NCI-H446 (cell line): Measurements from ENCODE around the gene UBAP2.
"Not testable (repeated sequence)": the region's sequence is repeated elsewhere in the genome, so short reads cannot be mapped to it uniquely, and the experiment has no call there.

Experiments used
- DNase-seq, 2 experiments: peaks; one replicate each; lab custom pipeline; 2025; lab: John Stamatoyannopoulos, UW

The UBAP2 gene

DNA sequence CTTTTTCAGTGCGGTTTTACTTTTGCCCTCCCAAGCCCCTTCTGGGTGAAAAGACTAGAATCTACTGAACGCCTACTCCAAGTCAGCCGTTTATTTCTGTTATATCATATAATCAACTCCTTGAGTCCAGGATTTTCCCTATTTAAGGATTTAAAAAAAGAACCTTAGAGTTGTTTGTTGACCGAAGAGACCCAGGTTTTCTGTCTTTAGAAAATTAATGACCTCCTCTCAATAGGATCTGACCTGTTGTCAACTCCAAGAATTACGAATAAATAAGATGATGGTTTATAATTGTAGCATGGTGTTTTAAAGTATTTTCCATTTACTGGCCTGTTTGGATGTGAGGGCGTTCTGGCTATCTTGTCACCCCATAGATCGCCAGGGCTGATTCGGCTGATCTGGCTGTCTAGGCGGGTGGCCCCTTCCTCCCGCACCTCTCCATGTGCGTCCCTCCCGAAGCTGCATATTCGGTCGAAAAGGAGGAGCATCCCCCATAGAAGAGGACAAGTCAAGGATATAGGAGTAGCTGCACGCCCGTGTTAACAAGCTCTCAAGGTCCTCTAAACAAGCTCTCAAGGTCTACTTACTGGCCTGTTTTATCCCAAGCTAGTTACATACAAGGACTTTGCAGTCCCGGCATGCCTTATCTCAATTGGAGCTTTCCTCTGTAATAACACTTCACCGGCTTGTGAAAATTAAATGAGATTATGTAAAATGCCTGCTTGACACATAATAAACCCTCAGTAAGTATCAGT is 1.1 kb upstream of the UBAP2 start:
- DNase-seq, result peak in 1 of 2 experiments; percentile 16

DNA sequence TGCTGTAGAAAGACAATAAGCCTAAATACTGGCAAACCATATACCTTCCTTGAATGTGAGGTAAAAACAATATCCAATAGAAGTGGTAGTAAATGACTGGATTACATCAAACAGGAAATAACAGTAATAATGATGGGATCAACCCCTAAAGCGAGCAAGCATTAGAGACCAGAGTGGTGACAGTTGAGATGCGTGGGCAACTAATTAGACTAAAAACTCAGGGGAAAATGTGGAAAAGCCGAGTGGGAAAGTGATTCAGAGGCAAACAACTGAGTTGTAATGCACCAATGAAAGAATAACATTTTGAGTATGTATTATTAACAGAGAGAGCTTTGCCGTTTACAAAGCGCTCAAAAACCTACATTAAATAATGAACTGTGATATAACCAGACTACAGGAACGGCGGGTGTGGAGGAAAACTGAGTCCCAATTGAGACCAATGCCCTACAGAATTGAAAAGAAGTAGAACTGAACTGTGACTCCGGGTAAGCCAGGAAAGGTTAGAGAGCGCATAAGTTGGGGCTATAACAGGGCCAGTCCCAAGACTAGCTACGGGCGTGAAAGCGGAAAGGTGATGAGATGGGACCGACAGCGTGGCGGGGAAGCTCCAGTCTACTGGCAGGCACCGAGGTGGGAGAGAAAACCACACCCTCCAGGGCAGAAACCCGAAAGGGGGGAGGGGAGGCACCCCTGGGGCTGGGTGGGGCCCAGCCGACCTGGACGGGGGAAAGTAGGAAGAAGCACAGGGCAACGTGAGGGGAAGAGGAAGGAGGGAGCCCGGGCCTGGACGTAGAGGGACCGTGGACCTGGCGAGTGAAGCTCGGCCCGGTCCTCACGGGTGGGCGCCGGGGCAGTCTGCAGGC is 592 bp downstream of the UBAP2 start:
- DNase-seq, result peak; percentile 50 to 62

DNA sequence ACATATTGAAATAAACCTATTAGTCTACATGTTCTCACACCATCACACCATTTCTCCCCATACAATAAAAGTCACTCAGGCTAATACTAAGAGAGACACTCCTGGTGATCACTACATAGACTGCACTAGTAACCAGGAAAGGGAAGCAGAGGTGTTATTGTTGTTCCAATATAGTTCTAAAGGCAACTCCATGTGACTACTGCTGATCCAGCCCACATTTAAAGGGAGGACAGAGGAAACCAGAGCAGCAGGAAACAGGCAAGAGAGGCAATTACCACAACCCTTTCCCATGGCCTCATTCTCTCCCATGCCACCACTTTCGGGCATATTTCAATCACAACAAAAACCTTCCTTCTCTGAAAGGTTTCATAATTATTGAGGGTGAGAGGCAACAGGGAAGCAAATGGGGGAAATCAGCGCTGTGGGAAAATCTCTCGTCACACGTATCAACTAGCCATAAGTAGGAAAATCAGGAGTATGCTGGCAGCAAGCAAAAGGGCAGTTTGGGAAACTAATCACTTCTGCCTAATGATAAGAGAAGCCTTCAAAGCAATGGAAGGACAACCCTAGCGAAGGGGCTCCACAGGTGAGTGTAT is 1.8 kb downstream of the UBAP2 start:
- no peak for DNase-seq

DNA sequence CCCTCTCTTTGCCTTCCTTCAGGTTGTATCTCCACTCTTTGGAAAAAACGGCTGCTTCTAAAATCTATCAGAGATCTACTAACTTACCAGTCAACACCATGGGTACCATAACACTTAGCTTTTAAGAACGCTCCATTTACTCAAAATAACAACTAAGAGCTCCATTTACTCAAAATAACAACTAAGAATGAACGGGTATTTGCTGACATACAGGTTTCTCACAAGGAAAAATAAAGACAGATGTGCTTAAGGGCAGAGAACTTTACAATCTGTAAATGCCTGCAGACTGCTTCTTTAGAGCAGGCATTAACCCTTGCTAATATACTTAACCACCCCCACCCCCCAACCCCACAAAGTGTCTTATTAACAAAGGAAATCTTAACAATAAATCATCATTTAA is 2.8 kb downstream of the UBAP2 start:
- DNase-seq, result no peak

DNA sequence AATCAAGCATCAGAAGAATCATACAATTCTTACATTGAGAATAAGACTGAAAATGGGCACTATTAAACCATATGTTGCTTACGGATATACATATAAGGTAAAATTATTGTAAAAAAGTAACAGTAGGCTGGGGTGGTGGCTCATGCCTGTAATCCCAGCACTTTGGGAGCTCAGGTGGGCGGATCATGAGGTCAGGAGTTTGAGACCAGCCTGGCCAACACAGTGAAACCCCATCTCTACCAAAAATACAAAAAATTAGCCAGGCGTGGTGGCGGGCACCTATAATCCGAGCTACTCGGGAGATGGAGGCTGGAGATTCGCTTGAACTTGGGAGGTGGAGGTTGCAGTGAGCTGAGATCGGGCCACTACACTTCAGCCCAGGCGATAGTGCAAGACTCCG is 6.6 kb downstream of the UBAP2 start:
- DNase-seq, result not testable (repeated sequence)

DNA sequence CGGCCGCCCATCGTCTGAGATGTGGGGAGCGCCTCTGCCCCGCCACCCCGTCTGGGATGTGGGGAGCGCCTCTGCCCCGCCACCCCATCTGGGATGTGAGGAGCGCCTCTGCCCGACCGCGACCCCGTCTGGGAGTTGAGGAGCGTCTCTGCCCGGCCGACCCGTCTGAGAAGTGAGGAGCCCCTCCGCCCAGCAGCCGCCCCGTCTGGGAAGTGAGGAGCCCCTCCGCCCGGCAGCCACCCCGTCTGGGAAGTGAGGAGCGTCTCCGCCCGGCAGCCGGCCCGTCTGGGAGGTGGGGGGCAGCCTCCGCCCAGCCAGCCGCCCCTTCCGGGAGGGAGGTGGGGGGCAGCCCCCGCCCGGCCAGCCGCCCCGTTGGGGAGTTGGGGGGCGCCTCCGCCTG is 9.8 kb downstream of the UBAP2 start:
- not testable (repeated sequence) for DNase-seq

DNA sequence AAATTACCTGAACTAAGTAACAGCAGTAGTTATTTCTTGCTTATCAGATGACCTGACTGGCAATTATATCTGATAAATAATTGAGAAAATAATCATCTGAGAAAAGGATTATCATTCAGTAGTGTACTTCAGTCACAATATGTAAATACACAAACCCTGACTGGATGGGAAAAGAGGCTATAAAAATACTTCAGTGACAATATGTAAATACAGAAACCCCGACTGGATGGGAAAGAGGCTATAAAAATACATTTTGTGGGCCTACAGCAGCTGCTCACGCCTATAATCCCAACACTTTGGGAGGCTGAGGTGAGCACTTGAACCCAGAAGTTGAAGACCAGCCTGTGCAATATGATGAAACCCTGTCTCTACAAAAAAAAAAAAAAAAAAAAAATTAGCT is 11.1 kb downstream of the UBAP2 start:
- DNase-seq, result no peak

DNA sequence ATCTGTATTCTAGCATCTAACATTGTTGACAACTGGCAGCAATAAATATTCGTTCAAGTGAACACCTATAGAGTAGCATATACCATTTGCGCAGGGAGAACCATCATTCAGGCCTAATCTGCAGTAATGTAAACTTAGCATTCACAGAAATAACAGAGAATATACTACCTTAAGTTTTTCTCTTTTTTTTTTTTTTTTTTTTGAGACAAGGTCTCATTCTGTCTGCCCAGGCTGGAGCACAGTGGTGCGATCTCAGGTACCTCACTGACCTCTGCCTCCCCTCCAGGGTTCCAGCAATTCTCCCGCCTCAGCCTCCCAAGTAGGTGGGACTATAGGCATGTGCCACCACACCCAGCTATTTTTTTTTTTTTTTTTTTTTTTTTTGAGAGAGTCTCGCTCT is 12.1 kb downstream of the UBAP2 start:
- no peak for DNase-seq

DNA sequence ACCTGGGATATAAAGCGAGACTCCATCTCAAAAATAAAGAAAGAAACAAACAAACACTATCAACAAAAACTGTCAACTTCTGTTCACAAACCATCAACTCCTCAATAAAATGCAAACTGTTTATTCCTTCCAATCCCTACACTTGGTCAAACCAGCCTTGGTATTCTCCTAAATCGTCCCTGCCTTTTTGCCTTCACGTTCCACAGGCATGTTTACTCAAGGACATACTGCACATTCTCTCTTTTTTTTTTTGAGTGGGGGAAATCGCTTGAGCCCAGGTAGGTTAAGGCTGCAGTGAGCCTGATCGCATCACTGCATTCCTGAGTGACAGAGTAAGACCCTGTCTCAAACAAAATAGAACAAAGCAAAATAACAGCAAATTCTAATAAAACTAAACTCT is 13.0 kb downstream of the UBAP2 start:
- no peak for DNase-seq

DNA sequence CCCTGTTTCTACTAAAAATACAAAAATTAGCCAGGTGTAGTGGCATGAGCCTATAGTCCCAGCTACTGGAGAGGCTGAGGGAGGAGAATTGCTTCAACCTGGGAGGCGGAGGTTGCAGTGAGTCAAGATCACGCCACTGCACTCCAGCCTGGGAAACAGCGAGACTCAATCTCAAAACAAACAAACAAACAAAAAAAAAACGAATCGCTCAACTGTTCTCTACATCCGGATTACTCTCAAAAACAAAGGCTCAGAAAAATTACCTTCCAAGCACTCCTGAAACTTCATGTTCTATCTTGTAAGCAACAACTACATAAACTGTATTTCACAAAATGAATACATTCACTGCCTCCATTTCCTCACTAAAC is 14.0 kb downstream of the UBAP2 start:
- no peak for DNase-seq

DNA sequence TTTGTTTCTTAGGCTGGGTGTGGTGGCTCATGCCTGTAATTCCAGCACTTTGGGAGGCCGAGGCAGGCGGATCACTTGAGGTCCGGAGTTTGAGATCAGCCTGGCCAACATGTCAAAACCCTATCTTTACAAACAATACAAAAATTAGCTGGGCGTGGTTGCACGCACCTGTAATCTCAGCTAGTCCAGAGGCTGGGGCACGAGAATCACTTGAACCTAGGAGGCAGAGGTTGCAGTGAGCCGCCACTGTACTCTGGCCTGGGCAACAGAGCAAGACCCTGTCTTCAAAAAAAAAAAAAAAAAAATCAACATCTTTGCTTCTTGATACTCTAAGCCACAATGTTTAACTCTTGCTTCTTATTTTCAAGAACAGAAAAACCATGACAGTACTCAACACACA is 16.1 kb downstream of the UBAP2 start:
- DNase-seq, result no peak

DNA sequence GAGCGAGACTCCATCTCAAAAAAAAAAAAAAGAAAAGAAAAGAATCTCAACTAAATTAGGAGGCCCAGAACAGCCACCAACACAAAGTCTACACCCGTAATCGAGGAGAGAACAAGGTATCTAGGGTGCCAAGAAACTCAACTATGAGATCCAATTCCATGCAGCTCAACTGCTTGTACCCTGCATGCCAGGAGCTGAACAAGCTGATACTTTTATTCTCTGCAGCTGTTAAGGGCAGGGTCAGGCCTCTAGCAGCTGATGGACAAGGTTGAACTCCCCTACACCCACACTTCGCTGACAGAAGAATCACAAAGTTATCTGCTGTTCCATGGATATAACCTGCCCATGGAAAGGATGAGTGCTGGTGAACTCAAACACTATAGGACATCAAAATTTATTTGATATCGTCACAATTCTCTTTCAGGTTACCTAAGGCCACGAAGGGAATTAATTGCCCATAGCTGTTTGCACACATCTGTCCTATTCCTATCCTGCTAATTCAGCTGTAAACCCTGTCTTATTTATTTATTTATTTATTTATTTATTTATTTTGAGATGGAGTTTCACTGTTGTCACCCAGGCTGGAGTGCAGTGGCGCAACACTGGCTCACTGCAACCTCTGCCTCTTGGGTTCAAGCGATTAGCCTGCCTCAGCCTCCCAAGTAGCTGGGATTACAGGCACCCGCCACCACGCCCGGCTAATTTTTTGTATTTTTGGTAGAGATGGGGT is 20.7 kb downstream of the UBAP2 start:
- DNase-seq, result no peak

DNA sequence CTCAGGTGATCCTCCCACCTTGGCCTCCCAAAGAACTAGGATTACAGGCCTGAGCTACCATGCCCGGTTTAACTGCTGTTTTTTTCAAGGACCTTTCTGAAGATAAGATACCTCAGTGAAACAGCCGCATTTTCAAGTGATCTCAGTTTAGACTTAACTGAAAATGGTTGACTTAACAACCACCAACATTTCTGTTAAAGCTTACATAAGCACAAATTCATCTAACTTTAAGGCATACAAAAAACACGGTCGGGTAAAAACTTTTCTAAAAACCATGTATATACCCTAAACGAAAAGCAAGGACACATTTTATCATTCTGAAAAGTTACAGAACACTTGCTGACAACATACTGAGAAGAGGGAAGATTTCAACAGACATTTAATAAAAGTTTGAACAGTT is 22.9 kb downstream of the UBAP2 start:
- DNase-seq, result no peak

DNA sequence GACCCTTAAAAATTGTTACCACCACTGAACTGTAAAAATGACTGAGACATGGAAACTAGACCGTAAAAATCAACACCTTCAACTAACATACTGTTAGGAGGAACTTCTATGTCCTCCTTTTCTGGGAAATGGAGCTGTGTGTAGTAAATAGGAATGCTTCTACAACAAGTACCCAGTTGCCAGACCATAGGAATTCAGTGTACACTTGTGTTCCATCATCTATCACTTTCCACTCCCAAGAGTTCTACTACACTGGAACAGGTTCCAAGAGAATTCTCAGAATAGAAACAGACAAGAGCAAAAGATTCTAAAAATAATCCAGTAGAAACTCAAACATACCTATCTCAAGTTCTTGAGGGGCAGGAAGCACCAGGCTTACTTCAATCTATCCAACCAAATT is 23.6 kb downstream of the UBAP2 start:
- no peak for DNase-seq

DNA sequence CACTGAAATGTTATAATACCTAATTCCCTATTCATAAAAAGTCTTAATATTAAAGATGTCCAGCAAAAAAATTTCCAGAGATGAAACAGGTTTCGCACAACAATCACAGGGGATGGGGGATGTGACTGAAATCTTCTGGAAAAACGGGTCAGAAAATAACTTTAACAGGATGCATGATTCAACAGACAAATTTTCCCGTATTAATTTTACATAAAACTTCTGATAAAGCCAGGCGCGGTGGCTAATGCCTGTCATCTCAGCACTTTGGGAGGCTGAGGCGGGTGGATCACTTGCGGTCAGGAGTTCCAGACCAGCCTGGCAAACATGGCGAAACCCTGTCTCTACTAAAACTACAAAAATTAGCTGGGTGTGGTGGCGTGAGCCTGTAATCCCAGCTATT is 24.2 kb downstream of the UBAP2 start:
- not testable (repeated sequence) for DNase-seq

DNA sequence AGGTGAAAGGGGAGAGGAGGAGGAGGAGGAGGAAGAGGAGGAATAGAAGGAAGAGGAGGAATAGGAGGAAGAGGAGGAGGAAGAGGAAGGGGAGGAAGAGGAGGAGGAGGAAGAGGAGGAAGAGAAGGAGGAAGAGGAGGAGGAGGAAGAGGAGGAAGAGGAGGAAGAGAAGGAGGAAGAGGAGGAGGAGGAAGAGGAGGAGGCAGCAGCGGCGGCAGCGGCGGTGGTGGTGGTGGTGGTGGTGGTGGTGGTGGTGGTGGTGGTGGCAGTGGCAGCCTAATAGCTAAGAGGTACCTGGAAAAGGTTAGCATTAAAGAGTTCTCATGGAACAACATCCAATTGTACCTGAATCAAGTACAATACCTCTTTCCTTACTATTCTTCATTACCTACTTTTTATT is 32.5 kb downstream of the UBAP2 start:
- DNase-seq, result no peak

DNA sequence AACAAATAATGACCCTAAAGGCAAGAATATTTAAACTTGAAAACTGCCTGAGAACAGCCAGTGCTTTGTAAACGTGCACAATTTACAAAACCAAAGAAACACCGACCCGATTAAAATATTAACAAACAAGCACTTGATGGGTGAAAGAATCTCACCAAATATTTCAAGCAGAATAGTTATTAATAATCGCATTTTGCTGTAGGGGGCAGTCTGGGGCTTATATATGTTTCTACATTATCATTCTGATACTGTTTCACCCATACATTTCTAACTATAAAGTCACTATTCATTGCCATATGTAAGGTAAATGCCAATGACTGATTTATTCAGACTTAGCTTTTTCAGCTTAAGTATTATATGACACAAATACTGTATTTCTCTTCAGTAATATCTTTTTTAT is 37.7 kb downstream of the UBAP2 start:
- peak in 1 of 2 experiments; percentile 7 for DNase-seq

DNA sequence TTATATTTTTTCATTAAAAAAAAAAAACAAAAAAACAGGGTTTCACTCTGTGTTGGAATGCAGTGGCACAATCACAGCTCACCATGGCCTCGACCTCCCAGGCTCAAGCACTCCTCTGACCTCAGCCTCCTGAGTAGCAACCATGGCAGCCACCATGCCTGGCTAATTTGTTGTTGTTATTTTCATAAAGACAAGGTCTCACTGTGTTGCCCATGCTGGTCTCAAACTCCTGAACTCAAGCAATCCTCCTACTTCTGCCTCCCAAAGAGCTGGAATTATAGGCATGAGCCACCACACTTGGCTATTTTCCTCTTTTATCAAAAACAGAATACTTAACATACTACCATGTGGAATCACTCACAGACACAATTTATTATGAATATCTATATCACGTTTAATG is 46.7 kb downstream of the UBAP2 start:
- DNase-seq, result no peak

DNA sequence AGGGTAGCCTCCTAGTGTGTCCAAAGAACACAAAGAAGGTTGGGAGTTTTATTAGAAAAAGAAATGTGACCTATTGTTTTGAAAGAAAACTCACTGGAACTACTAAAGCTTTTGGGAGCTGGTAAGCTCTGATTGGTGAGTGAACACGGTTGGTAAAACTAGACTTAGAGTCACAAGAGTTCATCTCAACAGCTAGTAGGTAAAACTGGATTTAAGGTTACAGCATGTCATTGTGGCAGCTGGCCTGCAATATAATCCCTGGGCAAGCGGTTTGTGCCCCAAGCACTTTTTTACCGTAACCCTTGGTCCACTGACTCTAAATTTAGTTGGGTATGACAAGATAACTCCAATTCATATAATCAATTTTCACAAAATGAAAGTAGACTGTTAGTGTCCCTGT is 47.4 kb downstream of the UBAP2 start:
- DNase-seq, result no peak

DNA sequence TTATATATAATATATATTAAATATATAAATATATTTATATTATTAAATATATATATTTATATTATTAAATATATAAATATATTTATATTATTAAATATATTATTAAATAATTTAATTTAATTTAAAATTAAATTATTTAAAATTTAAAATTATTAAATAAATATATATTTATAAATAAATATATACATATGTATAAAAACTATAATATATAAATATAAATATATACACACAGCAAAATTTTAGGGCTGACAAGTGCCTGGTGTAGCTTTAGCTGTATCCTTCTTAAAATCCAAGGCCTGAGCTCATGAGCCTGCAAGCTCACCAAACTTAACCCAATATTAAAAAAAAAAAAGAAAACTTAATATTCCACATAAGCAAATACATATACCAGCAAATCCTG is 53.2 kb downstream of the UBAP2 start:
- no peak for DNase-seq

DNA sequence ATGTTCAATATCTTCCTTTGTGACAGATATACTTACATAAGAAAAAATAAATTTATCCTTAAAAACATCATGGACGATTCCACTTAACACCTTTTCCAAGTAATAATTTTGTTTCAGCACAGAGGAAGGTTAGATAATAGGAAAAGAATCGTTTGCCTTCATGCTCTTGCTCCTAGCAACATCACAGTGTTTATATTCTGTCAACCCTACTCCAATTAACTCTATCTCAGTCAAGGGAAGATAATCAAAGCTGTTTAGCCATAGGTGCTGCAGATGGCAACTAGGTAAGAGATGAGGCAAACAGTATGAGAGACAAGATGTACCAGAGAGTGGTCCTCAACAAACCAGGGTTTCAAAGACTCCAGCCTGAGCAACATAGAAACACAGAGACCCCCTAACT is 55.6 kb downstream of the UBAP2 start:
- no peak for DNase-seq

DNA sequence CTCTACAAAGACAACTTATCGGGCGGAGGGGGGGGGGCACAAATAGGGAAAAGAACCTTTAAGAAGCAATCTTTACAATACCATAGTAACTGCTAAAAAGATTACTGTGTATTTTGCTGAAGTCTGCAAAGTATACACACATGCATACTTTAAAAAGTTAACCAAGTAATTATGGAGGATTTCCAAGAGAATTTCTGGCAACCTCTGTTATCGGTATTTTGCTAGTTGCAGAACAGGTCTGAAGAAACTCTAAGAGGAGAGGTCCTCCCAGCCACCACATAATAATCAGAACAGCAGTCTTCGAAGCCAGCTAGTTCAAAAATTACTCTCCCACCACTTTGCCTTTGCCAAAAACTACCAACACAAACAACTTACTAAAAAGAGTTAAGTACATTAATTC is 56.1 kb downstream of the UBAP2 start:
- no peak for DNase-seq
